Hepatocyte (in vitro differentiated cells): ENCODE results near the gene NTSR2.

Experiments
- EZH2 ChIP-seq: fragments of 200-600 bp; sonication (generic); IDR thresholded peaks from 2 replicates; pipeline ENCODE4 v1.6.1; 2016; ENCODE audit warnings: antibody characterized with exemption, mild to moderate bottlenecking, borderline replicate concordance
- EZH2phosphoT487 ChIP-seq: fragments of 200-600 bp; sonication (generic); IDR thresholded peaks from one replicate; pipeline ENCODE4 v1.6.1; 2018; ENCODE audit warnings: antibody characterized with exemption, mild to moderate bottlenecking, low read depth, moderate library complexity; ENCODE audit not compliant: unreplicated experiment, severe bottlenecking
- TF ChIP-seq, protein P1 (sequence below): fragments of 200-600 bp; sonication (generic); IDR thresholded peaks from 2 replicates; pipeline ENCODE4 v1.5.1; 2016; ENCODE audit warnings: antibody characterized with exemption, mild to moderate bottlenecking; ENCODE audit not compliant: poor library complexity

DNA sequence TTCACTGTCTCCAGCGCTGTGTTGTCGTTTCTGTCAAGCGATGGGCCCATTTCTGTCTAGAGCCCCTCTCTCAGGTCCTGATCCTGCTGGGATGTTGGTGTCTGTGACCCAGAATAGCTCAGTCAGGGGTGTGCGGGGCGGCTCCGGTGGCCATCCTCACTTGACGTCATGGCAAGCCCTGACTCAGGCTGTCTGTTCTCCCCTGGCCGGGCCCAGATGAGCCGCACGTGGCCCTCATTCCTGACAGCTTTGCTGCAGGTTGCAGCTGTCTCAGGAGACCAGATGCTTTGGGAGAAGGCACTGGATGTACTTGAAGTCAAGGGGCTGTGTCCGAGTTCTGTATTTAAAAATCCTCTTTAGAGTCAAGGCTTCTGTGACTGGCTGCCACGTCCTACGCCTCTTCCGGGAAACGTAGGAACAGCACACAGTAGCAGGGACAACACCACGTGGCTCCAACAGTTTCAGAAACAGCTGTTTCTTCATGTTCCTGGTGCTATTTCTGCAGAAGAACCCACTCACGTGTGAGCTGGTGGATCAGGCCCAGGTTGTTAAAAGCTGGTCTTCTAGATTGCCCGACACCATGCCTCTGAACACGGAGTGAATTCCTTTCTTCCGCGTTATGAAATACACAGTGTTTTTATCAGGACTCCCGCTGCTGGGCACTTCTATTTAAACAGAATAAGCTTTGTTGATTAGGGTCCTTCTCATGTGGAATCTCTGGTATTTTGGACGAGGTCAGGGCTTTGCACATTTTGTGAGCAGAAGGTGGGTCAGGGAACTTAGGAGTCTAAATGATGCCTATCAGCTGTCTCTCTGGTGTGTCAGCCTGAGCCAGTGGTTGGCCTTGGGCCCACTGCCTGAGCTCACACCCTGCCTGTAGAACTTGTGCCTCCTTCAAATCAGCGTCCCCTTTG is 28.3 kb upstream of the NTSR2 start:
- TF ChIP-seq, protein P1, sequence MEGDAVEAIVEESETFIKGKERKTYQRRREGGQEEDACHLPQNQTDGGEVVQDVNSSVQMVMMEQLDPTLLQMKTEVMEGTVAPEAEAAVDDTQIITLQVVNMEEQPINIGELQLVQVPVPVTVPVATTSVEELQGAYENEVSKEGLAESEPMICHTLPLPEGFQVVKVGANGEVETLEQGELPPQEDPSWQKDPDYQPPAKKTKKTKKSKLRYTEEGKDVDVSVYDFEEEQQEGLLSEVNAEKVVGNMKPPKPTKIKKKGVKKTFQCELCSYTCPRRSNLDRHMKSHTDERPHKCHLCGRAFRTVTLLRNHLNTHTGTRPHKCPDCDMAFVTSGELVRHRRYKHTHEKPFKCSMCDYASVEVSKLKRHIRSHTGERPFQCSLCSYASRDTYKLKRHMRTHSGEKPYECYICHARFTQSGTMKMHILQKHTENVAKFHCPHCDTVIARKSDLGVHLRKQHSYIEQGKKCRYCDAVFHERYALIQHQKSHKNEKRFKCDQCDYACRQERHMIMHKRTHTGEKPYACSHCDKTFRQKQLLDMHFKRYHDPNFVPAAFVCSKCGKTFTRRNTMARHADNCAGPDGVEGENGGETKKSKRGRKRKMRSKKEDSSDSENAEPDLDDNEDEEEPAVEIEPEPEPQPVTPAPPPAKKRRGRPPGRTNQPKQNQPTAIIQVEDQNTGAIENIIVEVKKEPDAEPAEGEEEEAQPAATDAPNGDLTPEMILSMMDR = no peak
- no peak for TF ChIP-seq EZH2phosphoT487
- no peak for TF ChIP-seq EZH2
